GM12878 (cell line): ENCODE measurements around the gene SBNO2. TPM values are rescaled to one million over a fixed set of nuclear protein-coding genes. Genes with fewer than 3 reads are reported as not detected.
A peak's percentile ranks its signal among the peaks of the same experiment; 100 is the strongest.

Experiments
- ATAC-seq: fragments of 200-7000 bp; cut with Tn5 transposase; 3 replicates; pipeline ENCODE4 v1.9.1; 2020; ENCODE audit warnings: mild to moderate bottlenecking, moderate library complexity
- BruUV-seq: library from RNA; stranded (reverse); fragments of 400-500 nt; replicated peaks from 2 replicates; lab custom pipeline; 2021; lab: Mats Ljungman, UMichigan
- CTCF ChIA-PET: fragments of 300-600 bp; sonication (Branson Sonifier 250); formaldehyde crosslinking; extraction: SDS; loops from one replicate; lab custom pipeline; 2021; ENCODE audit warnings: inconsistent platforms; lab: Yijun Ruan, JAX
- POLR2A ChIA-PET: fragments of 350-600 bp; formaldehyde crosslinking; extraction: SDS; loops from one replicate; lab custom pipeline; 2021; ENCODE audit warnings: inconsistent platforms; lab: Charles Lee
- RAD21 ChIA-PET: fragments of 300-600 bp; sonication (Branson Sonifier 250); formaldehyde crosslinking; loops from one replicate; lab custom pipeline; 2023; ENCODE audit warnings: antibody characterized with exemption; ENCODE audit not compliant: unreplicated experiment; lab: Charles Lee
- SMC1A ChIA-PET: fragments of 300-600 bp; sonication (Branson Sonifier 250); formaldehyde crosslinking; loops from one replicate; lab custom pipeline; 2023; ENCODE audit not compliant: unreplicated experiment, uncharacterized antibody; lab: Charles Lee
- DNase-seq: peaks from one replicate; pipeline ENCODE4 v3.0.0-alpha.2; 2011; ENCODE audit warnings: low read depth, low spot score
- FAIRE-seq: peaks from 3 replicates; lab custom pipeline; 2011; peaks lifted over from hg19 to GRCh38; lab: Jason Lieb, UNC
- H2AFZ ChIP-seq: 2 replicates; pipeline ENCODE4 v1.6.0; 2011; ENCODE audit warnings: low read depth, low read length, control low read depth; ENCODE audit not compliant: control insufficient read depth
- H3K27ac ChIP-seq: 2 replicates; pipeline ENCODE4 v1.5.1; 2011; ENCODE audit warnings: control low read depth; ENCODE audit not compliant: control insufficient read depth, insufficient read depth
- H3K27me3 ChIP-seq, 2 experiments: replicated peaks in 1 of 2; 2 replicates each; pipeline versions ENCODE4 v1.6.0 to v1.6.1; 2011; ENCODE audit warnings: low read length in 1 of 2; ENCODE audit not compliant: control insufficient read depth in 2 of 2, insufficient read depth in 2 of 2
- H3K36me3 ChIP-seq, 2 experiments: 2 replicates each; pipeline ENCODE4 v1.5.1; 2011; ENCODE audit warnings: low read length in 1 of 2; ENCODE audit not compliant: control insufficient read depth in 2 of 2, insufficient read depth in 2 of 2
- H3K4me1 ChIP-seq: 2 replicates; pipeline ENCODE4 v1.6.1; 2011; ENCODE audit warnings: mild to moderate bottlenecking, low read length, moderate library complexity, mixed read lengths; ENCODE audit not compliant: control insufficient read depth, insufficient read depth
- H3K4me2 ChIP-seq: 2 replicates; pipeline ENCODE4 v1.6.0; 2011; ENCODE audit warnings: control low read depth; ENCODE audit not compliant: control insufficient read depth, insufficient read depth
- H3K4me3 ChIP-seq: fragments of 200-600 bp; sonication (generic); 2 replicates; pipeline ENCODE4 v1.5.1; 2016
- H3K79me2 ChIP-seq: 2 replicates; pipeline ENCODE4 v1.6.0; 2011; ENCODE audit warnings: low read length; ENCODE audit not compliant: control insufficient read depth, insufficient read depth
- H3K9ac ChIP-seq: 2 replicates; pipeline ENCODE4 v1.8.0; 2011; ENCODE audit warnings: low read length, control low read depth, mixed read lengths; ENCODE audit not compliant: control insufficient read depth, insufficient read depth
- H3K9me3 ChIP-seq: replicated peaks from 3 replicates; pipeline ENCODE4 v1.5.1; 2011; ENCODE audit warnings: mild to moderate bottlenecking, low read length; ENCODE audit not compliant: control insufficient read depth, insufficient read depth
- H4K20me1 ChIP-seq: 2 replicates; pipeline ENCODE4 v1.6.0; 2011; ENCODE audit not compliant: control insufficient read depth, insufficient read depth
- EED ChIP-seq: sonication (generic); IDR thresholded peaks from 2 replicates; pipeline ENCODE4 v1.6.1; 2016; ENCODE audit warnings: antibody characterized with exemption, low read depth
- ESRRA ChIP-seq: IDR thresholded peaks from 2 replicates; pipeline ENCODE4 v1.6.1; 2012; ENCODE audit warnings: mild to moderate bottlenecking, low read length, improper control_type of control experiment
- NFXL1 ChIP-seq: fragments of 450-650 bp; IDR thresholded peaks from 2 replicates; pipeline ENCODE4 v1.6.1; 2017; ENCODE audit warnings: antibody characterized with exemption, mild to moderate bottlenecking, borderline replicate concordance
- RCOR1 ChIP-seq: conservative IDR thresholded peaks from 2 replicates; pipeline ENCODE4 v1.6.1; 2012; ENCODE audit warnings: low read depth, low read length, improper control_type of control experiment
- SMARCA5 ChIP-seq: fragments of 450-650 bp; IDR thresholded peaks from 2 replicates; pipeline ENCODE4 v1.6.1; 2017; ENCODE audit warnings: mild to moderate bottlenecking
- TCF7 ChIP-seq: IDR thresholded peaks from 2 replicates; pipeline ENCODE4 v1.6.1; 2014; ENCODE audit warnings: antibody characterized with exemption, borderline replicate concordance
- WGBS: methylation state at CpG from one replicate; pipeline ENCODE4 v1.1.6; 2016; ENCODE audit warnings: low lambda C conversion rate; ENCODE audit not compliant: insufficient replicate concordance, insufficient coverage; ENCODE audit errors: missing lambda C conversion rate; 5-methylcytosine and 5-hydroxymethylcytosine counted together
- in situ Hi-C: fragments of 300-500 bp; cut with MboI; formaldehyde crosslinking; loops from 9 replicates; pipeline ENCODE4 v1.14.3; 2018; ENCODE audit warnings: mixed read lengths
- intact Hi-C: fragments of 100-400 bp; cut with micrococcal nuclease; formaldehyde crosslinking; loops from one replicate; pipeline ENCODE4 v1.14.2; 2022; ENCODE audit not compliant: unreplicated experiment
- polyA plus RNA-seq, 11 experiments: library from polyadenylated mRNA; depleted of rRNA in 4 of 11; unstranded in 6 of 11; stranded (reverse) in 5 of 11; fragments of >200 nt; fragmentation: Nextera tagmentation in 4 of 11; fragmentation: Illumina TruSeq in 1 of 11; extraction: Ambion mirVana in 4 of 11; extraction: Trizol in 1 of 11; gene quantifications; 1 replicate in 1 of 11; 2 replicates in 10 of 11; pipeline versions ENCODE4 v1.2.1 to v1.2.3, GENCODE V29; 2011 to 2016; ENCODE audit warnings: inconsistent platforms in 2 of 11, missing spikeins in 2 of 11, low read depth in 1 of 11
- total RNA-seq, 4 experiments: library from RNA; depleted of rRNA in 3 of 4; stranded (reverse); fragments of >200 nt in 3 of 4; fragmentation: Illumina TruSeq in 1 of 4; extraction: Trizol in 1 of 4; gene quantifications; 2 replicates each; pipeline versions ENCODE4 v1.2.1 to v1.2.3, GENCODE V29; 2013 to 2021

The SBNO2 gene
- total and polyA plus RNA-seq, 10 of the 15 experiments (the other 5 are each of a cell fraction or from before 2014, with no cell fraction given), result 0.08 to 44.6 (median 5.4) TPM

DNA sequence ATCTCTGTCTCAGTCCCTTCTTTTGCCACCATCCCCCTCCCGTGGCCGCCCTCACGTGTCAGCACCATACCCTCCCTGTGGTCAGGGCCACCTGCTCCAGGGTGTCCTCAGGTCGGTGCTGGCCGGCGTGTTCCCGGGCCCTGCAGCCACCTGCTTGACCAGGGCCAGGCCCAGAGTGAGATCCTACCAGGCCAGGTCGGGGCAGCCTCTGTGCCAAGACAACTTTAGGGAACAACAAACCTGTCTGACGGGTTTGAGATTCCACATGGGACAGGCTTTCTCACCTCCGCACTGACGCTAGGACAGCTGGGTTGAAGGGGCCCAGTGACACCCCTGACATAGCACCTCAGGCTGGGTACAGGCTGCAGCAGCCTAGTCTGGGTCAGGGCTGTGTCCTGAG, 7.5 kb upstream of the SBNO2 start:
- intact Hi-C loops, result loop anchor here (5.0 kb wide), 1 partner anchor 79 kb away; the partner anchor contains the start of gene GPX4
- CTCF ChIA-PET, result no interaction called here
- Histone ChIP-seq H3K9ac (no peak overlapping the region), H3K4me3 (no peak overlapping the region), H4K20me1 (no peaks in the 10 kb centered on the region), H3K4me2 (no peak overlapping the region), H2AFZ (no peak overlapping the region), H3K79me2 (no peaks in the 10 kb centered on the region), H3K36me3 (no peaks in the 10 kb centered on the region), H3K27me3 (no peaks in the 10 kb centered on the region), H3K9me3 (no peaks in the 10 kb centered on the region), H3K4me1 (peaks cover 31% of the 10 kb centered on the region), H3K27ac (no peak overlapping the region)
- SMC1A ChIA-PET, result no interaction called here
- RAD21 ChIA-PET, result interaction anchor here (0.6 kb wide), 2 partner anchors 12 to 68 kb away, joined by 3 to 5 read pairs; no protein-coding TSS in a partner anchor
- in situ Hi-C loops, result no loop called here
- POLR2A ChIA-PET, result no interaction called here
- WGBS, result 85% methylated on average over 11 of the region's 11 CpGs
- TSS peak; percentile 85 for BruUV-seq
- no peak for DNase-seq
- no peak for TF ChIP-seq ESRRA
- no peak for TF ChIP-seq TCF7
- TF ChIP-seq RCOR1, result no peak
- ATAC-seq, result no peak
- no peak for FAIRE-seq

- Histone ChIP-seq H3K27me3 (no peaks in the 10 kb centered on the region), H3K9ac (no peak overlapping the region), H3K27ac (no peak overlapping the region), H3K4me1 (peaks cover 21% of the 10 kb centered on the region), H3K9me3 (no peaks in the 10 kb centered on the region), H3K4me2 (no peak overlapping the region), H3K36me3 (no peaks in the 10 kb centered on the region), H3K79me2 (peaks cover 14% of the 10 kb centered on the region), H2AFZ (no peak overlapping the region)
- ATAC-seq (no peak), FAIRE-seq (no peak)
- intact Hi-C loops (no loop called here), in situ Hi-C loops (no loop called here)
- no TSS peak for BruUV-seq
- SMC1A ChIA-PET, result no interaction called here
- RAD21 ChIA-PET, result no interaction called here
- 0 out of 2 replicates have a peak, but pooled peaks have one; percentile 47 for TF ChIP-seq SMARCA5
- no peak for TF ChIP-seq EED
- TF ChIP-seq NFXL1, result 0 out of 2 replicates have a peak, but pooled peaks have one; percentile 32
- TF ChIP-seq, all 136 proteins: peak for 2
- 67% methylated on average over 25 of the region's 25 CpGs for WGBS
- ChIA-PET POLR2A (interaction anchor here (0.6 to 2.0 kb wide), 4 partner anchors 9 to 16 kb away, joined by 5 to 6 read pairs (median 6); no protein-coding TSS in a partner anchor), CTCF (interaction anchor here (2.4 kb wide), 1 partner anchor 16 kb away, joined by 6 read pairs; no protein-coding TSS in a partner anchor)
- DNase-seq, result no peak
- no peaks in the 10 kb centered on the region for H4K20me1 ChIP-seq
- H3K4me3 ChIP-seq, result no peak overlapping the region
These were observed 3.5 kb upstream of the SBNO2 start for GRCh38 chr19:1177322-1178114.
